Naive B cell (primary cell): ENCODE data around the gene PLRG1. TPM values are rescaled to one million over a fixed set of nuclear protein-coding genes. Genes with fewer than 3 reads are reported as not detected.

Experiments
- ATAC-seq, 2 donors: fragments of 150-1000 bp; cut with Tn5 transposase; 2 replicates each; pipeline ENCODE4 v1.10.0; 2021; ENCODE audit warnings: low read depth in 2 of 2, mild to moderate bottlenecking in 2 of 2, moderate library complexity in 2 of 2
- DNase-seq: peaks from one replicate; pipeline ENCODE4 v3.0.0; 2022
- H3K27ac Mint-ChIP-seq, 6 donors: one replicate each; pipeline ENCODE4 v1.8.0; 2020 to 2022; ENCODE audit warnings: mild to moderate bottlenecking in 6 of 6, mixed read lengths in 6 of 6, moderate library complexity in 5 of 6, inconsistent platforms in 2 of 6
- H3K27me3 Mint-ChIP-seq, 3 donors: one replicate each; pipeline ENCODE4 v1.8.0; 2021 to 2022; ENCODE audit warnings: mixed read lengths in 3 of 3, mild to moderate bottlenecking in 1 of 3
- H3K36me3 Mint-ChIP-seq, 2 donors: one replicate each; pipeline ENCODE4 v1.8.0; 2020 to 2022; ENCODE audit warnings: mixed read lengths in 2 of 2, inconsistent platforms in 1 of 2, mild to moderate bottlenecking in 1 of 2
- H3K4me1 Mint-ChIP-seq, 3 donors: one replicate each; pipeline ENCODE4 v1.8.0; 2020 to 2022; ENCODE audit warnings: mixed read lengths in 3 of 3, inconsistent platforms in 1 of 3, mild to moderate bottlenecking in 1 of 3, moderate library complexity in 1 of 3
- H3K4me3 Mint-ChIP-seq, 8 donors: one replicate each; pipeline ENCODE4 v1.8.0; 2020 to 2022; ENCODE audit warnings: mild to moderate bottlenecking in 8 of 8, mixed read lengths in 8 of 8, moderate library complexity in 8 of 8, inconsistent platforms in 2 of 8
- H3K9me3 Mint-ChIP-seq, 7 donors: one replicate each; pipeline ENCODE4 v1.8.0; 2020 to 2022; ENCODE audit warnings: mixed read lengths in 7 of 7, mild to moderate bottlenecking in 5 of 7, inconsistent platforms in 2 of 7, moderate library complexity in 1 of 7
- polyA plus RNA-seq, 6 donors: library from polyadenylated mRNA; unstranded; fragments of 300-500 nt; fragmentation: Illumina TruSeq; gene quantifications; one replicate each; pipeline ENCODE4 v1.2.3, GENCODE V29; 2021; ENCODE audit warnings: low read depth in 6 of 6

Gene PLRG1
- polyA plus RNA-seq, 6 donors from 2014 or later: 80.1 to 122 (median 96.0) TPM

DNA sequence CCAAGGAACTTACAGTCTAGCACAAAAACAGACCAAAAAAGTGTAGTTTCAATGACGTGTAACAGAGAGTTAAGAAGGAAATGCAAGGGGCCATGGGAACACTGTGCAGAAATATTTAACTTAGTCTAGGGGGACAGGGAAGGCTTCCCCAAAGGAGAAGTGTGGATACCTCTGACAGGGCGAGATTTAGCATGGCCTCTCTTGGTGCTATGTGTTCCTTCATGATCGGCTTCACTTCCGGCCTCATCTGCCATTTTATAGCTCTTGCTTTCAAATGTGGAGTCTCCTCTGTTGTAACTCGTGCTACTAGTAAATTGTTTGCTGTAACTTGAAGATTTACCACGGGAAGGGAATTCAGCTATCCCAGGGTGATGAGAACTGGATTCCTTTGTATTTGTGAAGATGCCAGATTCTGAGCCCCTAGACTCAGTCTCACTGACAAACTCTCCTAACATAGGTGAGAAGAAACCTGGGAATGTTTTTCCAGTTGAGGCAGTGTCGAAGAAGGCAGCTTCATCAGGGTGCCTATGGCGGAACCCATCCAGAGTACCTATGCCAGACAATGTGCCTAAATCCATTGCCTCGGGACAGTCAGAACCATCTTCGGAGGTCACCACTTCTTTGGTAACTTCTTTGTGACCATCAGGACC lies 35.3 kb upstream of the PLRG1 start:
- H3K36me3 Mint-ChIP-seq: no peaks in the 10 kb centered on the region
- no peaks in the 10 kb centered on the region for H3K4me1 Mint-ChIP-seq
- H3K27me3 Mint-ChIP-seq: peaks cover 22 to 38% (median 33%) of the 10 kb centered on the region in 3 donors

DNA sequence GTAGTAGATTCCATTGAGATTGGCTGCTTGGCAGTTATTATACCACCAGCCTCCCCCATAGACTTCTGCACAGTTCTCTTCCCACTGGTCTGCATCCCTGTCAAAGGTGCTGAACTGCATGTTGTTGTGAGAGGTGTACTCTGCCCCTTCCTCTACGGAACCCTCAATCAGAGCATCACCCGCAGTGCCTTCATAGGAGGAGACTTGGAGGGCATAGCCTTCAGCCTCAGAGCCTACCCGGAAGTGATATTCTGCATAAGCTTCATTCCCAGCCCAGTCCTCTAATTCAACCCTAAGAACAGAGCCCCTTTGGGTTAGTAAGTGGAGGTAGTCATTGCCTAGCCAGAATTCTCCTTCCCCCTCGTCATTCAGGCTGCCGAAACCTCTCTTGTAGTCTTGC lies 34.1 kb upstream of the PLRG1 start:
- H3K36me3 Mint-ChIP-seq: no peaks in the 10 kb centered on the region
- DNase-seq (no peak), ATAC-seq (no peak)
- H3K27ac Mint-ChIP-seq: no peak overlapping the region
- no peak overlapping the region for H3K4me3 Mint-ChIP-seq
- no peaks in the 10 kb centered on the region for H3K9me3 Mint-ChIP-seq
- H3K27me3 Mint-ChIP-seq: peaks cover 15 to 32% (median 25%) of the 10 kb centered on the region in 3 donors
- H3K4me1 Mint-ChIP-seq: no peaks in the 10 kb centered on the region

More for the DNA sequence above, 35.3 kb upstream of the PLRG1 start:
- DNase-seq: no peak
- no peak overlapping the region for H3K4me3 Mint-ChIP-seq
- no peaks in the 10 kb centered on the region for H3K9me3 Mint-ChIP-seq
- ATAC-seq: no peak
- H3K27ac Mint-ChIP-seq: peak overlapping the region in 1 of 6 donors; percentile 48

- Mint-ChIP-seq H3K36me3 (no peaks in the 10 kb centered on the region), H3K9me3 (no peaks in the 10 kb centered on the region), H3K27me3 (peaks cover 16 to 35% (median 25%) of the 10 kb centered on the region in 3 donors), H3K27ac (no peak overlapping the region), H3K4me1 (no peaks in the 10 kb centered on the region), H3K4me3 (no peak overlapping the region)
- ATAC-seq (no peak), DNase-seq (no peak)
Observed at GRCh38 chr4:154583677-154584076, 33.5 kb upstream of the PLRG1 start.

GRCh38 chr4:154583230-154583629 lies 33.0 kb upstream of the PLRG1 start:
- H3K27ac Mint-ChIP-seq: no peak overlapping the region
- DNase-seq: no peak
- no peak for ATAC-seq
- no peak overlapping the region for H3K4me3 Mint-ChIP-seq
- H3K36me3 Mint-ChIP-seq: no peaks in the 10 kb centered on the region
- peaks cover 16 to 35% (median 25%) of the 10 kb centered on the region in 3 donors for H3K27me3 Mint-ChIP-seq
- H3K9me3 Mint-ChIP-seq: no peaks in the 10 kb centered on the region
- no peaks in the 10 kb centered on the region for H3K4me1 Mint-ChIP-seq

- Mint-ChIP-seq H3K27ac (peak overlapping the region in 1 of 6 donors; percentile 13), H3K36me3 (no peaks in the 10 kb centered on the region), H3K27me3 (peaks cover 16 to 35% (median 30%) of the 10 kb centered on the region in 3 donors), H3K9me3 (no peaks in the 10 kb centered on the region), H3K4me3 (no peak overlapping the region), H3K4me1 (no peaks in the 10 kb centered on the region)
- no peak for DNase-seq
- ATAC-seq: no peak
Observed at GRCh38 chr4:154582723-154583122, 32.5 kb upstream of the PLRG1 start.

DNA sequence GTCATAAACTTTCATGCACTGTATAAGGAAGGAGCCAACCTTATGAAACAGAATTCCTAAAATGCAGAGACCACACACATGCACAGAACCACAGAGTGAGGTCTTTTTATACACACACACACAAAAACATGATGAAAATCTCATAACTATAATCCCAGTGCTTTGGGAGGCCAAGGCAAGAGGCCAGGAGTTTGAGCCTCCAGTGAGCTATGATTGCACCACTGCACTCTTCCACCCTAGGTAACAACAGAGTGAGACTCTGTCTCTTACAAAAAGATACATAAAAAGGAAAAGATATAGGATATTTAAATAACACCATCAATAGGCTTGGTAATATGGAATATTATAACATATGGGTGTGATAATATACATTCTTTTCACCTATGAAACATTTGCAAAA lies 29.7 kb upstream of the PLRG1 start:
- no peaks in the 10 kb centered on the region for H3K4me1 Mint-ChIP-seq
- H3K9me3 Mint-ChIP-seq: no peaks in the 10 kb centered on the region
- no peak overlapping the region for H3K4me3 Mint-ChIP-seq
- no peak for ATAC-seq
- no peak for DNase-seq
- H3K27me3 Mint-ChIP-seq: peaks cover 22 to 34% (median 31%) of the 10 kb centered on the region in 3 donors
- no peaks in the 10 kb centered on the region for H3K36me3 Mint-ChIP-seq
- no peak overlapping the region for H3K27ac Mint-ChIP-seq

DNA sequence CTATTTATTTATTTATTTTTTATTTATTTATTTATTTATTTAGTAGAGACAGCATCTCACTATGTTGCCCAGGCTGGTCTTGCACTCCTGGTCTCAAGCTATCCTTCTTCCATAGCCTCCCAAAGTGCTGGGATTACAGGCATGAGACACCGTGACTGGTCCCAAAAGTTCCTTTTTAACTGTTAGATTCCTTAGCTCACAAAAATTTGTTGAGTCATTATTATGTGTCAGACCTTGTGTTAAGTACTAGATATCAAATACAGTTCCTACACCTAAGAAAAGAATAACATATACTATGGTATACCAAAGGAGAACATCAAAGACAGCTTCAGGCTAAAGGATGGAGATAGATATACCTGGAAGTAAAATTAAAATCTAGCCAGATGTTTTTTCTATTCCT lies 28.7 kb upstream of the PLRG1 start:
- Mint-ChIP-seq H3K4me1 (no peaks in the 10 kb centered on the region), H3K9me3 (no peaks in the 10 kb centered on the region), H3K36me3 (no peaks in the 10 kb centered on the region), H3K27me3 (peaks cover 22 to 33% (median 26%) of the 10 kb centered on the region in 3 donors), H3K27ac (no peak overlapping the region), H3K4me3 (no peak overlapping the region)
- no peak for DNase-seq
- no peak for ATAC-seq

DNA sequence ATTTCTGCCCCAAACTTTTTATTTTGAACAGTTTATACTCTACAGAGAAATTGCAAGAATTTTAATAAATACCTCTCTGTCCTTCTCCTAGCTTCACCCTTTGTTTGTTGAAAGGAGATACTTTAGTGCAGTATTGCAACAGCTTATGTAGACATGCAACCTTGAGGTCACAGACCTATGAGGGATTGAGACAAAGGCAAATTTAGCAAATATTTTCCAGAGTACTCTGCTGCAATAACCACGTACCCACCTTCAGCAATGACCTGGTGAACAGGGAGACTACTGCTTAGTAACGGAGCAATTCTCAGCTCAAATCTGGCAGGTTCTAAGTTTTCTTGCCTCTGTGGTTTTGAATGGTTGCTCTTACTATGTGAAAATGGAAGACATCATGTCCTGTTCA lies 27.1 kb upstream of the PLRG1 start:
- no peak overlapping the region for H3K4me3 Mint-ChIP-seq
- H3K27me3 Mint-ChIP-seq: peaks cover 22 to 32% (median 26%) of the 10 kb centered on the region in 3 donors
- no peaks in the 10 kb centered on the region for H3K4me1 Mint-ChIP-seq
- ATAC-seq: no peak
- H3K27ac Mint-ChIP-seq: no peak overlapping the region
- H3K36me3 Mint-ChIP-seq: no peaks in the 10 kb centered on the region
- DNase-seq: no peak
- H3K9me3 Mint-ChIP-seq: no peaks in the 10 kb centered on the region

- Mint-ChIP-seq H3K4me1 (no peaks in the 10 kb centered on the region), H3K27me3 (peaks cover 30 to 37% (median 36%) of the 10 kb centered on the region in 3 donors), H3K27ac (no peak overlapping the region)
Observed at GRCh38 chr4:154574311-154574710, 24.1 kb upstream of the PLRG1 start.

GRCh38 chr4:154573190-154573870 lies 23.1 kb upstream of the PLRG1 start:
- no peaks in the 10 kb centered on the region for H3K9me3 Mint-ChIP-seq
- H3K4me1 Mint-ChIP-seq: no peaks in the 10 kb centered on the region
- DNase-seq (no peak), ATAC-seq (no peak)
- H3K36me3 Mint-ChIP-seq: no peaks in the 10 kb centered on the region
- H3K4me3 Mint-ChIP-seq: no peak overlapping the region
- H3K27me3 Mint-ChIP-seq: peaks cover 30 to 32% (median 31%) of the 10 kb centered on the region in 3 donors
- H3K27ac Mint-ChIP-seq: no peak overlapping the region

More at GRCh38 chr4:154574311-154574710, 24.1 kb upstream of the PLRG1 start:
- Mint-ChIP-seq H3K36me3 (no peaks in the 10 kb centered on the region), H3K9me3 (no peaks in the 10 kb centered on the region), H3K4me3 (no peak overlapping the region)
- no peak for DNase-seq
- no peak for ATAC-seq

- ATAC-seq (no peak), DNase-seq (no peak)
- H3K36me3 Mint-ChIP-seq: no peaks in the 10 kb centered on the region
- H3K27me3 Mint-ChIP-seq: peaks cover 9 to 25% (median 12%) of the 10 kb centered on the region in 3 donors
- no peak overlapping the region for H3K27ac Mint-ChIP-seq
- H3K4me1 Mint-ChIP-seq: no peaks in the 10 kb centered on the region
- H3K9me3 Mint-ChIP-seq: no peaks in the 10 kb centered on the region
- H3K4me3 Mint-ChIP-seq: no peak overlapping the region
Observed at GRCh38 chr4:154569584-154569983, 19.4 kb upstream of the PLRG1 start.

DNA sequence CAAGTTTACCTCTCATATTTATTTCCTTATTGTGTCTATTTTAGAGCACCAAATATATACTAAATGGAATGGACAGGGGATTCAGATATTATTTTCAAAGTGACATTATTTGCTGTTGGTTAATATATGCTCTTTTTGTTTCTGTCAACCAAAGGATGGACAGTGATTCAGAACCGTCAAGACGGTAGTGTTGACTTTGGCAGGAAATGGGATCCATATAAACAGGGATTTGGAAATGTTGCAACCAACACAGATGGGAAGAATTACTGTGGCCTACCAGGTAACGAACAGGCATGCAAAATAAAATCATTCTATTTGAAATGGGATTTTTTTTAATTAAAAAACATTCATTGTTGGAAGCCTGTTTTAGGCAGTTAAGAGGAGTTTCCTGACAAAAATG lies 18.8 kb upstream of the PLRG1 start:
- Mint-ChIP-seq H3K9me3 (no peaks in the 10 kb centered on the region), H3K36me3 (no peaks in the 10 kb centered on the region)
- ATAC-seq: no peak

GRCh38 chr4:154566639-154567204 lies 16.5 kb upstream of the PLRG1 start:
- DNase-seq (no peak), ATAC-seq (no peak)
- no peaks in the 10 kb centered on the region for H3K36me3 Mint-ChIP-seq

More for the DNA sequence above, 18.8 kb upstream of the PLRG1 start:
- DNase-seq: no peak
- Mint-ChIP-seq H3K4me1 (no peaks in the 10 kb centered on the region), H3K27me3 (peaks cover 8 to 25% (median 9%) of the 10 kb centered on the region in 3 donors), H3K27ac (no peak overlapping the region), H3K4me3 (no peak overlapping the region)

DNA sequence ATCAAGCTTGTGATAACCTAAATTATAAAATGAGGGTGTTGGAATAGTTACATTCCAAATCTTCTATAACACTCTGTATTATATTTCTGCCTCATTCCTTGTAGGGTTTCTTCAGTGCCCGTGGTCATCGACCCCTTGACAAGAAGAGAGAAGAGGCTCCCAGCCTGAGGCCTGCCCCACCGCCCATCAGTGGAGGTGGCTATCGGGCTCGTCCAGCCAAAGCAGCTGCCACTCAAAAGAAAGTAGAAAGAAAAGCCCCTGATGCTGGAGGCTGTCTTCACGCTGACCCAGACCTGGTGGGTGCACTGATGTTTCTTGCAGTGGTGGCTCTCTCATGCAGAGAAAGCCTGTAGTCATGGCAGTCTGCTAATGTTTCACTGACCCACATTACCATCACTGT lies 15.5 kb upstream of the PLRG1 start:
- no peaks in the 10 kb centered on the region for H3K9me3 Mint-ChIP-seq
- H3K4me1 Mint-ChIP-seq: no peaks in the 10 kb centered on the region
- no peak overlapping the region for H3K27ac Mint-ChIP-seq
- no peak for ATAC-seq
- H3K36me3 Mint-ChIP-seq: no peaks in the 10 kb centered on the region
- peaks cover 7 to 15% (median 8%) of the 10 kb centered on the region in 3 donors for H3K27me3 Mint-ChIP-seq
- no peak for DNase-seq
- H3K4me3 Mint-ChIP-seq: no peak overlapping the region

More at GRCh38 chr4:154566639-154567204, 16.5 kb upstream of the PLRG1 start:
- Mint-ChIP-seq H3K4me1 (no peaks in the 10 kb centered on the region), H3K27me3 (peaks cover 8 to 21% (median 8%) of the 10 kb centered on the region in 3 donors), H3K9me3 (no peaks in the 10 kb centered on the region), H3K27ac (no peak overlapping the region), H3K4me3 (no peak overlapping the region)
